Small intestine (tissue), 7 donors: ENCODE data around the gene ARHGEF25. TPM values are rescaled to one million over a fixed set of nuclear protein-coding genes. Genes with fewer than 3 reads are reported as not detected.
A peak's percentile ranks its signal among the peaks of the same experiment; 100 is the strongest.

Experiments
- DNase-seq, 2 donors: peaks; one replicate each; pipeline versions ENCODE4 v3.0.0 to v3.0.0-alpha.2; 2013
- FAIRE-seq: peaks from 2 replicates; lab custom pipeline; 2012; peaks lifted over from hg19 to GRCh38; lab: Jason Lieb, UNC
- H3K27ac ChIP-seq, 3 donors: one replicate each; pipeline ENCODE4 v1.5.1; 2013; ENCODE audit warnings: low read length in 2 of 3, mild to moderate bottlenecking in 2 of 3, control low read depth in 1 of 3, inconsistent platforms in 1 of 3, low read depth in 1 of 3, moderate library complexity in 1 of 3
- H3K27me3 ChIP-seq, 3 donors: one replicate each; pipeline ENCODE4 v1.6.1; 2013; ENCODE audit warnings: low read length in 3 of 3, inconsistent platforms in 1 of 3; ENCODE audit not compliant: control insufficient read depth in 3 of 3, insufficient read depth in 3 of 3
- H3K36me3 ChIP-seq, 3 donors: one replicate each; pipeline ENCODE4 v1.6.1; 2013; ENCODE audit warnings: low read length in 3 of 3, inconsistent platforms in 1 of 3, low read depth in 1 of 3, mild to moderate bottlenecking in 1 of 3, moderate library complexity in 1 of 3; ENCODE audit not compliant: control insufficient read depth in 3 of 3, insufficient read depth in 2 of 3
- H3K4me1 ChIP-seq, 3 donors: one replicate each; pipeline ENCODE4 v1.6.1; 2013; ENCODE audit warnings: low read length in 2 of 3, inconsistent platforms in 1 of 3, low read depth in 1 of 3, mild to moderate bottlenecking in 1 of 3, moderate library complexity in 1 of 3; ENCODE audit not compliant: control insufficient read depth in 3 of 3, insufficient read depth in 2 of 3
- H3K4me3 ChIP-seq, 3 donors: one replicate each; pipeline ENCODE4 v1.5.1; 2013; ENCODE audit warnings: low read length in 3 of 3, control low read depth in 1 of 3, inconsistent platforms in 1 of 3, low read depth in 1 of 3, mild to moderate bottlenecking in 1 of 3, moderate library complexity in 1 of 3
- H3K9me3 ChIP-seq, 2 donors: one replicate each; pipeline ENCODE4 v1.6.1; 2013; ENCODE audit warnings: low read depth in 1 of 2, low read length in 1 of 2; ENCODE audit not compliant: control insufficient read depth in 2 of 2, insufficient read depth in 1 of 2
- WGBS, 3 donors: extraction: QIAGEN DNeasy Blood & Tissue Kit; methylation state at CpG; one replicate each; pipeline ENCODE4 v1.1.7; 2013; 5-methylcytosine and 5-hydroxymethylcytosine counted together
- polyA plus RNA-seq, 4 donors: library from polyadenylated mRNA; stranded (reverse) in 3 of 4; unstranded in 1 of 4; fragments of 200-250 nt in 3 of 4; fragments of 120-200 nt in 1 of 4; gene quantifications; one replicate each; pipeline versions ENCODE4 v1.2.1 to v1.2.3, GENCODE V29; 2013
- donor health status: healthy with polysubstance abuse.
- donor health status: control.
- donor health status: control.
- donor health status: Bipolar disorder and iron deficiency.
- donor health status: healthy.

The ARHGEF25 gene
- polyA plus RNA-seq, 4 donors: 4.6 to 11.8 (median 6.0) TPM; not detected in 1

DNA sequence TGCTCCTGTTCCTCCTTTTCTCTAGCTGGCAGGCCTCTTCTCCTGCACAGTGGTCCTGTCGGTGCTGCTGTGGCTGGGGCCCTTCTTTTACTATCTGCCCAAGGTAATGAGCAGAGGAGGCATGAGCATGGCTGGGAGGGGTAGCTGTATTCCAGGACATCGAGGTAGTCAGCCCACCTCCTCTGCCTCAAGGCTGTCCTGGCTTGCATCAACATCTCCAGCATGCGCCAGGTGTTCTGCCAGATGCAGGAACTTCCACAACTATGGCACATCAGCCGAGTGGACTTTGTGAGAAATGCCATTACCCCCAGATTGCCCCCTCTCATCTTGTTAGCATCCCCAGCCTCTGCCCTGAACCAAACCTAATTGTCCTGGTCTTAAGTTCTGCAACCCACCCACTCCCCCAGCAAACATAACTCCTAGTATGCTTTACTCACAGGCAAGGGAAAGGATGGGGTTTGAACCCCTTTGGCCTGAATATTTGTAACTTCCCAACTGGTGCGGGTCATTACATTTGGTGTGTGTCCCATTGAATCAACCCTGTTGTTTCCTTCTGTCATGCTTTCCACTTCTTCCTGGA is 12.7 kb downstream of the ARHGEF25 start:
- FAIRE-seq: no peak
- Histone ChIP-seq H3K4me1 (peaks cover 0 to 28% (median 0%) of the 10 kb centered on the region in 3 donors), H3K27me3 (peaks cover 3 to 99% (median 68%) of the 10 kb centered on the region in 3 donors), H3K4me3 (no peak overlapping the region), H3K27ac (no peak overlapping the region), H3K36me3 (no peaks in the 10 kb centered on the region), H3K9me3 (no peaks in the 10 kb centered on the region)
- DNase-seq: no peak
- 49 to 55% (median 52%) methylated on average over 5 of the region's 5 CpGs for WGBS, 3 donors

DNA sequence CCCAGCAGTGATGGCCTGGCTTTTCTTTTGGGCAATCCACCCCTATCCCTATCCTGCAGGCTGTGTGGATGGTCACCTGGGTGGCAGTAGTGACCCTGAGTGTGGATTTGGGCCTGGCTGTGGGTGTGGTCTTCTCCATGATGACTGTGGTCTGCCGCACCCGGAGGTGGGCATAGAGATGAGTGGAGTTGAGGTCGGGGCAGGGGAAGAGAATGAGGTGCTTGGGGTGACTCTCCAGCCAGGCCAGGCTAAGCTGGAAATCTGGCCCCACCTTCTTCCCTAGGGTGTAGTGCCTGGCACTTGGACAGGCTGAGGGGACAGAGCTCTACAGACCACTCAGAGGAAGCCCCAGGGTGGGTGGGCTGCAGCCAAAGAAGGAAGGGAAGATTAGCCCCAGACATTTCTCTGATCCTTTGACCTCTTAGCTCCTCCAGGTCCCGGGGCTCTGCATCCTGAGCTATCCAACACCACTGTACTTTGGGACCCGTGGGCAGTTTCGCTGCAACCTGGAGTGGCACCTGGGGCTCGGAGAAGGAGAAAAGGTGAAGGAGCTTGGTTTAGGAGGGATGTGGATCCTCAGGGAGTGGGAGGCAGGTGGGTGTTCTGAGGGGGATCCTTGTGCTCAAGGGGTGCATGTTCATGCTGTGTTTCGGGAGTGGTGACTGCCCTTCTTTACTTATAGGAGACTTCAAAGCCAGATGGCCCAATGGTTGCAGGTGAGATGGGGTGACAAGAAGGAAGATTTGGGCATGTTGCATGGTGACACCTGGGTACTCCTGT is 13.4 kb downstream of the ARHGEF25 start:
- WGBS, 3 donors: 67 to 80% (median 69%) methylated on average over 8 of the region's 8 CpGs
- Histone ChIP-seq H3K27ac (no peak overlapping the region), H3K9me3 (no peaks in the 10 kb centered on the region), H3K27me3 (peaks cover 3 to 97% (median 63%) of the 10 kb centered on the region in 3 donors), H3K4me3 (no peak overlapping the region), H3K36me3 (no peaks in the 10 kb centered on the region), H3K4me1 (peaks cover 0 to 23% (median 0%) of the 10 kb centered on the region in 3 donors)
- FAIRE-seq: no peak
- DNase-seq: no peak

DNA sequence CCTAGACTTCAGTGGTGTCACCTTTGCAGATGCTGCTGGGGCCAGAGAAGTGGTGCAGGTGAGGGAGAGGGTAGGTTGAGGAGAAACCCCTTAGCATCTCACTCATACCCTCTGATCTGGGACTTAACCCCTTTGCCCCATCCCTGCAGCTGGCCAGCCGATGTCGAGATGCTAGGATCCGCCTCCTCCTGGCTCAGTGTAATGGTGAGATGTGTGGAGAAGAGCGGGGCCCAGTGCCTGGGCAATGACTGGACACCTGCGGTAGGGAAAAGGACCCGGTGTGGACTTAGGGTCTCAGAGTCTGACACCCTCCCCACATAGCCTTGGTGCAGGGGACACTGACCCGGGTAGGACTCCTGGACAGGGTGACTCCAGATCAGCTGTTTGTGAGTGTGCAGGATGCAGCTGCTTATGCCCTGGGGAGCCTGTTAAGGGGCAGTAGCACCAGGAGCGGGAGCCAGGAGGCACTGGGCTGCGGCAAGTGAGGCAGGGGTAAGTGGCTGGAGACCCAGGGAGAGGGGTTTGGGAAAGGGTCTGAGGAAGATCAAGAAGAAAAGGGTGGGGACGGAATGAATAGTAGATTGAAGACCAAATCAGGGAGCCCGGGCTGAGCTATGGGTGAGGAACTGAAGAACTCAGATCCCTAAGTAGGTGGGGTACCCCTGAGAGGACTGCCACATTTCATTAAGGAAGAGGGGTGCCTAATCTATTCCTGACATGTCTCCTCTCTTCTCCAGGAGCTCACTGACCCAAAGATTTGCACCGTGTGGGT is 14.2 kb downstream of the ARHGEF25 start:
- no peaks in the 10 kb centered on the region for H3K36me3 ChIP-seq
- no peak for FAIRE-seq
- 56 to 77% (median 71%) methylated on average over 12 of the region's 12 CpGs for WGBS, 3 donors
- no peak overlapping the region for H3K4me3 ChIP-seq
- H3K4me1 ChIP-seq: peaks cover 0 to 19% (median 0%) of the 10 kb centered on the region in 3 donors
- DNase-seq: no peak
- peaks cover 8 to 97% (median 55%) of the 10 kb centered on the region in 3 donors for H3K27me3 ChIP-seq
- H3K9me3 ChIP-seq: no peaks in the 10 kb centered on the region
- H3K27ac ChIP-seq: no peak overlapping the region

DNA sequence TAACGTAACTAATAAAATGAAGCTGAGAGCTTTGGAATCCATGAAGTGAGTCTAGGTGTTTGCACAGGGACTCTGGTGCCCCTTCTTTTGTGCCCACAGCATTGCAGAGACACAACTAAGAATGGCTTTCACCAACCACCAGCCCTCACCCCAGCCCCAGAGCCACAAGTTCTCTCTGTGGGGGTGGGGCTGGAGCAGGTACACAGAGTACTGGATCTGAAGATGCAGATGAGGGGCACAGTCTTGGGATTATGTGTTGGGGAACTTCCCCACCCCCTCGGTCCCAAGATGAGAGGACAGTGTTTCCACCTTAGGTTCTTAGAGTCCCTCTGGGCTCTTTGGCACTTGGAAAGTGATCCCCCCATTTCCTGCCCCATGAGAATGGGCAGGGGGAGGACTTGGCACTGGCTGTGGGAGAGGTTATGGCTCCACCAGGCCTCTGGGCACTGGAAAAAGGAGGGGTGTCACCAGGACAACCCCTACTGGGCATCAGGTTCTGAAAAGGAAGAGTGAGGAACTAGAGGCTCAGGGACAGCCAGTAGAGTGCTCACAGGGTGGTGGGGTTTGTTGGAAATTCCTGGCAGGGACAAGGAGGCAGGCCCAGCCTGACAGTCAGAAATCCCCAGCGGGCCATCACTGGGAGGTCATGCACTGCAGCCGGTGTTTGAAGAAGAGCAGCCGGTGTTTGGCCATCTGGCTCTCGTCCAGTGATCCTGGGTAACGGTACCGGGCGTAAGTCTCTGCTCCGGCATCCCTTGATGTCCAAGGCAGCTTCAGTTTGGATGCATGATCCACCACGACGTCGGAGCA is 15.1 kb downstream of the ARHGEF25 start:
- Histone ChIP-seq H3K27me3 (peaks cover 8 to 97% (median 55%) of the 10 kb centered on the region in 3 donors), H3K27ac (no peak overlapping the region), H3K4me1 (peaks cover 0 to 13% (median 0%) of the 10 kb centered on the region in 3 donors), H3K4me3 (no peak overlapping the region), H3K36me3 (no peaks in the 10 kb centered on the region), H3K9me3 (no peaks in the 10 kb centered on the region)
- 25 to 42% (median 36%) methylated on average over 13 of the region's 13 CpGs for WGBS, 3 donors
- FAIRE-seq (no peak), DNase-seq (no peak)

DNA sequence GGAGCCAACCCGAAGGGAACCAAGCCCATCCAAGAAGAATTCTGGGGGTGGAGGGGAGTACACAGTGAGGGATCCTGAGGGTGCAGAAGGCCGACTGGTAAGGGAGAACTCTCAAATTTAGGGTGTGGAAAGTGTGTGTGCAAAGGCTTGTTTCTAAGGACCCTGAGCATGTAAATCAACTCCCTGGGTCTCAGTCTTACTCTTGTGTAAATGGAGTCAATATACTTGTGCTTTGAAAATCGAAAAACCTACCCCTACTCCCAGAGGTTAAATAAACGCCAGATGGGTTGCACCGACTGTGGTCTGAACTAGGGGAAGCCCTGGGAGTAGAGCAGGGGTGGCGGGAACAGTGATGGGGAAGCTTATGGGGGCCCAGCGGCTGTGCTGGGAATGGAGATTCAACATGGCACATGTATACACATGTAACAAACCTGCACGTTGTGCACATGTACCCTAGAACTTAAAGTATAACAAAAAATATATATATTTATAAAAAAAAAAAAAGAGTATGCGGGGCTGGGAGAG is 15.7 kb downstream of the ARHGEF25 start:
- H3K36me3 ChIP-seq: no peaks in the 10 kb centered on the region
- WGBS, 3 donors: 17 to 26% (median 18%) methylated on average over 9 of the region's 9 CpGs
- H3K9me3 ChIP-seq: no peaks in the 10 kb centered on the region
- FAIRE-seq (no peak), DNase-seq (no peak)
- no peak overlapping the region for H3K27ac ChIP-seq
- H3K4me1 ChIP-seq: peaks cover 0 to 9% (median 0%) of the 10 kb centered on the region in 3 donors
- no peak overlapping the region for H3K4me3 ChIP-seq
- peaks cover 8 to 97% (median 61%) of the 10 kb centered on the region in 3 donors for H3K27me3 ChIP-seq

DNA sequence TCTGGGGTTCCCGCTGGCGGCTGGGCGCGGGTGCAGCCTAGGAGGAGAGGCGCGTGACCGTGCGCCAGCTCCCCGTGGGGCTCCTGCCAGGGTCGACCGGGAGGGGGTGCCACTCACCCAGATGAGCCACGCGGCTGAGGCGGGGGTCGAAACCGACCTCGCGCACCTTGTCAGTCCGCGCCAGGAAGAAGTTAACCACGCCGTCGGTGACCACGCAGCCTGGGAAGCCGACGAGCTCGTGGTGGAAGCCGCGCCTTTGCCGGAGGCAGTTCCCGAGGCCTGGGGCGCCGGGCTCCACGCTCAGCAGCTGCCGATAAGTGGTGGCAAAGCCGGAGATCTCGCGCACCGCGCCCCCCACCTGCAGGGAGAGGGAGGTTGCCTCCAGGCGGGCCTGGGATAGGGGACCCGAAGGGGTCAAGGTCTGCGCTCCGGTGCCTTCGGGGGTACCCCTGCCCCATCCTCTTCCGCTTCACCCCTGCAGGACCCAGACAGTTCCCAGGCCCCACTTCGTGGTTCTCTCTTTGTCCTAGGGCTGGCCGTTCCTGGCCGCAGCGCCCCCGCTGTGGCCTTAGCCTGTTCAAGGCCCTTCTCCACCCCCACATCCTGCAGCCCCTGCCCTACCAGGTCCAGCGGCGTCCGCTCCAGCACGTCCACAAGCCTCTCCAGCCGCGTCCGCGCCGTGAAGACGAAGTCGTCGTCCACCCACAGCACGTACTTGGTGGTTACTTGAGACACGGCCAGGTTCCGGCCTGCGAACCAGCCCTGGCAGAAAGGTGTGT is 16.5 kb downstream of the ARHGEF25 start:
- no peak overlapping the region for H3K27ac ChIP-seq
- 6 to 11% (median 7%) methylated on average over 45 to 67 of the region's 67 CpGs for WGBS, 3 donors
- H3K4me3 ChIP-seq: no peak overlapping the region
- DNase-seq: peak in 1 of 2 donors; percentile 43
- H3K9me3 ChIP-seq: no peaks in the 10 kb centered on the region
- H3K4me1 ChIP-seq: peaks cover 0 to 10% (median 0%) of the 10 kb centered on the region in 3 donors
- H3K27me3 ChIP-seq: peaks cover 10 to 97% (median 60%) of the 10 kb centered on the region in 3 donors
- FAIRE-seq: no peak
- no peaks in the 10 kb centered on the region for H3K36me3 ChIP-seq
